Panc1 (cell line): Measurements from ENCODE around the gene ELFN2. TPM values are rescaled to one million over a fixed set of nuclear protein-coding genes. Genes with fewer than 3 reads are reported as not detected.

Experiments used
- ATAC-seq: fragments of 200-7000 bp; cut with Tn5 transposase; 2 replicates; pipeline ENCODE4 v1.9.1; 2020; ENCODE audit warnings: mild to moderate bottlenecking, moderate library complexity
- BruUV-seq: library from RNA; stranded (reverse); fragments of 400-500 nt; replicated peaks from 2 replicates; lab custom pipeline; 2021; lab: Mats Ljungman, UMichigan
- CTCF ChIA-PET: fragments of 300-600 bp; sonication (Branson Sonifier 250); formaldehyde crosslinking; loops from one replicate; lab custom pipeline; 2022; ENCODE audit warnings: antibody characterized with exemption; lab: Charles Lee
- POLR2A ChIA-PET: fragments of 300-600 bp; sonication (Branson Sonifier 250); formaldehyde crosslinking; loops from one replicate; lab custom pipeline; 2022; ENCODE audit warnings: antibody characterized with exemption; lab: Charles Lee
- DNase-seq: peaks from one replicate; pipeline ENCODE4 v3.0.0-alpha.2; 2010; ENCODE audit warnings: low read depth, low spot score
- H3K27ac ChIP-seq: 2 replicates; pipeline ENCODE4 v1.5.1; 2011; ENCODE audit warnings: mild to moderate bottlenecking, low read length, inconsistent platforms
- H3K27me3 ChIP-seq: fragments of 200-500 bp; sonication (Bioruptor generic); 2 replicates; pipeline ENCODE4 v1.6.0; 2014; ENCODE audit warnings: low read length, inconsistent platforms; ENCODE audit not compliant: control insufficient read depth, insufficient read depth
- H3K36me3 ChIP-seq: fragments of 200-500 bp; sonication (Bioruptor generic); 2 replicates; pipeline ENCODE4 v1.5.1; 2014; ENCODE audit warnings: inconsistent platforms, mild to moderate bottlenecking, low read length, moderate library complexity; ENCODE audit not compliant: control insufficient read depth, insufficient read depth
- H3K4me1 ChIP-seq: 2 replicates; pipeline ENCODE4 v1.5.1; 2011; ENCODE audit warnings: inconsistent platforms, mild to moderate bottlenecking, low read length, moderate library complexity; ENCODE audit not compliant: control insufficient read depth, insufficient read depth
- H3K4me3 ChIP-seq, 2 experiments: 2 replicates each; pipeline ENCODE4 v1.5.1; 2011 to 2012; ENCODE audit warnings: low read depth in 2 of 2, low read length in 2 of 2, mild to moderate bottlenecking in 2 of 2, inconsistent platforms in 1 of 2, moderate library complexity in 1 of 2
- H3K9me3 ChIP-seq: fragments of 200-500 bp; sonication (Bioruptor generic); 2 replicates; pipeline ENCODE4 v1.5.1; 2014; ENCODE audit warnings: low read depth, mild to moderate bottlenecking, inconsistent platforms, low read length, moderate library complexity; ENCODE audit not compliant: control insufficient read depth, insufficient read depth
- CTCF ChIP-seq: fragments of 450-650 bp; IDR thresholded peaks from 2 replicates; pipeline ENCODE4 v1.5.1; 2017; ENCODE audit warnings: mild to moderate bottlenecking
- POLR2AphosphoS5 ChIP-seq: IDR thresholded peaks from 2 replicates; pipeline ENCODE4 v1.6.1; 2012; ENCODE audit warnings: mild to moderate bottlenecking, low read depth, low read length, moderate library complexity
- REST ChIP-seq, 2 experiments: IDR thresholded peaks; 2 replicates each; pipeline ENCODE4 v1.6.1; 2011 to 2012; ENCODE audit warnings: low read depth in 2 of 2, control low read depth in 1 of 2, low read length in 1 of 2, mild to moderate bottlenecking in 1 of 2, moderate library complexity in 1 of 2; ENCODE audit not compliant: insufficient read depth in 1 of 2
- SIN3A ChIP-seq: IDR thresholded peaks from 2 replicates; pipeline ENCODE4 v1.6.1; 2012; ENCODE audit warnings: low read depth, mild to moderate bottlenecking, low read length, moderate library complexity, borderline replicate concordance; ENCODE audit not compliant: insufficient read depth
- TCF7L2 ChIP-seq: IDR thresholded peaks from 2 replicates; pipeline ENCODE4 v1.6.1; 2011; ENCODE audit warnings: mild to moderate bottlenecking, low read depth, low read length, inconsistent platforms
- in situ Hi-C: cut with HindIII; loops from 2 replicates; pipeline ENCODE4 v1.10.0; 2016; ENCODE audit warnings: low sequenced_read_pairs, low pct_unique_long_range_greater_than_20kb
- intact Hi-C: fragments of 100-400 bp; cut with micrococcal nuclease; formaldehyde crosslinking; loops from one replicate; pipeline ENCODE4 v1.10.0; 2022; ENCODE audit not compliant: unreplicated experiment
- total RNA-seq: library from RNA; stranded (reverse); gene quantifications from one replicate; pipeline ENCODE4 v1.2.1, GENCODE V29; 2021; ENCODE audit not compliant: unreplicated experiment

ELFN2 gene
- total RNA-seq, 1 experiment from 2014 or later: 2.9 TPM

GRCh38 chr22:37320726-37321677 lies 106.3 kb downstream of the ELFN2 start:
- no TSS peak for BruUV-seq
- no peak for TF ChIP-seq CTCF
- no peak for TF ChIP-seq REST (IDR thresholded peaks at IDR 0.05; ENCODE audit: insufficient read depth in 1 of 2, low read depth in 2 of 2, low read length in 1 of 2)
- TF ChIP-seq TCF7L2: no peak
- TF ChIP-seq SIN3A: no peak
- TF ChIP-seq POLR2AphosphoS5: no peak
- ChIA-PET CTCF (no interaction called here), POLR2A (no interaction called here)
- H3K36me3 ChIP-seq: no peaks in the 10 kb centered on the region
- ATAC-seq: no peak
- intact Hi-C loops: no loop called here
- in situ Hi-C loops: no loop called here
- DNase-seq: no peak
- H3K4me3 ChIP-seq: no peak overlapping the region
- H3K9me3 ChIP-seq: no peaks in the 10 kb centered on the region
- no peak overlapping the region for H3K27ac ChIP-seq
- H3K27me3 ChIP-seq: no peaks in the 10 kb centered on the region
- peaks cover 10% of the 10 kb centered on the region for H3K4me1 ChIP-seq

GRCh38 chr22:37319469-37319868 lies 107.8 kb downstream of the ELFN2 start:
- H3K4me1 ChIP-seq: peaks cover 11% of the 10 kb centered on the region
- in situ Hi-C loops: no loop called here
- CTCF ChIA-PET: no interaction called here
- intact Hi-C loops: loop anchor here (5.0 kb wide), 1 partner anchor 108 kb away; the partner anchor contains the start of gene ELFN2
- DNase-seq (no peak), ATAC-seq (no peak)
- BruUV-seq: no TSS peak
- POLR2A ChIA-PET: no interaction called here
- no peaks in the 10 kb centered on the region for H3K36me3 ChIP-seq
- H3K27me3 ChIP-seq: no peaks in the 10 kb centered on the region
- H3K4me3 ChIP-seq: no peak overlapping the region
- TF ChIP-seq CTCF (no peak), TCF7L2 (no peak), SIN3A (no peak), REST (IDR thresholded peaks at IDR 0.05; ENCODE audit: insufficient read depth in 1 of 2, low read depth in 2 of 2, low read length in 1 of 2) (no peak), POLR2AphosphoS5 (no peak)
- H3K9me3 ChIP-seq: no peaks in the 10 kb centered on the region
- no peak overlapping the region for H3K27ac ChIP-seq
